Midbrain (tissue), 1 donor: Measurements from ENCODE around the gene HSD17B13.
"Not testable (repeated sequence)": the region's sequence is repeated elsewhere in the genome, so short reads cannot be mapped to it uniquely, and the experiment has no call there.

Experiments
- DNase-seq: peaks from one replicate; lab custom pipeline; 2025; lab: John Stamatoyannopoulos, UW

The HSD17B13 gene

GRCh38 chr4:87322754-87323153 is at the start of gene HSD17B13:
TSS of gene HSD17B13 (minus strand) at chr4:87322882. CDS start at chr4:87322841, 41 bp downstream.
- no peak for DNase-seq

- no peak for DNase-seq
Measured at GRCh38 chr4:87370068-87370467, 47.4 kb upstream of the HSD17B13 start.

- no peak for DNase-seq
Measured at GRCh38 chr4:87366521-87367162, 44.0 kb upstream of the HSD17B13 start.

- DNase-seq, result no peak
Measured at GRCh38 chr4:87365348-87365747, 42.7 kb upstream of the HSD17B13 start.

- no peak for DNase-seq
Measured at GRCh38 chr4:87363552-87363951, 40.9 kb upstream of the HSD17B13 start.

GRCh38 chr4:87360338-87360935 is 37.8 kb upstream of the HSD17B13 start:
- DNase-seq, result no peak

GRCh38 chr4:87359258-87359657 is 36.6 kb upstream of the HSD17B13 start:
- DNase-seq, result no peak

GRCh38 chr4:87356832-87357526 is 34.3 kb upstream of the HSD17B13 start:
- no peak for DNase-seq

GRCh38 chr4:87354168-87355102 is 31.8 kb upstream of the HSD17B13 start:
- no peak for DNase-seq

GRCh38 chr4:87353592-87353991 is 30.9 kb upstream of the HSD17B13 start:
- peak; percentile 43 for DNase-seq

GRCh38 chr4:87345139-87345538 is 22.5 kb upstream of the HSD17B13 start:
- no peak for DNase-seq

- DNase-seq, result no peak
Measured at GRCh38 chr4:87342872-87343271, 20.2 kb upstream of the HSD17B13 start.

- DNase-seq, result not testable (repeated sequence)
Measured at GRCh38 chr4:87341954-87342635, 19.4 kb upstream of the HSD17B13 start.

GRCh38 chr4:87339440-87339839 is 16.8 kb upstream of the HSD17B13 start:
- DNase-seq, result no peak

- DNase-seq, result no peak
Measured at GRCh38 chr4:87337361-87337760, 14.7 kb upstream of the HSD17B13 start.

GRCh38 chr4:87333267-87333666 is 10.6 kb upstream of the HSD17B13 start:
- no peak for DNase-seq

- DNase-seq, result no peak
Measured at GRCh38 chr4:87330761-87331160, 8.1 kb upstream of the HSD17B13 start.

- DNase-seq, result no peak
Measured at GRCh38 chr4:87327136-87327535, 4.5 kb upstream of the HSD17B13 start.

- no peak for DNase-seq
Measured at GRCh38 chr4:87326460-87326859, 3.8 kb upstream of the HSD17B13 start.

- no peak for DNase-seq
Measured at GRCh38 chr4:87321888-87322287, 794 bp downstream of the HSD17B13 start.

GRCh38 chr4:87317527-87317926 is 5.2 kb downstream of the HSD17B13 start:
- DNase-seq, result no peak

GRCh38 chr4:87316961-87317360 is 5.7 kb downstream of the HSD17B13 start:
- no peak for DNase-seq
